B cell (primary cell): ENCODE data around the gene RAMAC. TPM values are rescaled to one million over a fixed set of nuclear protein-coding genes. Genes with fewer than 3 reads are reported as not detected.

ENCODE experiments used
- ATAC-seq: fragments of 200-7000 bp; cut with Tn5 transposase; one replicate; pipeline ENCODE4 v1.10.0; 2021; ENCODE audit warnings: low read depth, mild to moderate bottlenecking, moderate number of reproducible peaks, moderate library complexity
- CTCF ChIA-PET: fragments of 350-600 bp; sonication (Branson Sonifier 250); formaldehyde crosslinking; loops from one replicate; lab custom pipeline; 2021; ENCODE audit warnings: antibody characterized with exemption, inconsistent platforms; lab: Charles Lee
- POLR2A ChIA-PET: fragments of 350-600 bp; sonication (Branson Sonifier 250); formaldehyde crosslinking; loops from one replicate; lab custom pipeline; 2021; ENCODE audit warnings: antibody characterized with exemption; lab: Charles Lee
- DNase-seq: peaks from one replicate; pipeline ENCODE4 v3.0.0; 2013
- H2AFZ ChIP-seq: 2 replicates; pipeline ENCODE4 v1.6.1; 2012; ENCODE audit warnings: mild to moderate bottlenecking, low read depth, low read length; ENCODE audit not compliant: insufficient read depth, poor library complexity, severe bottlenecking
- H3K27ac ChIP-seq, 2 donors: 1 replicate in 1 of 2; 2 replicates in 1 of 2; pipeline ENCODE4 v1.5.1; 2012 to 2013; ENCODE audit warnings: low read length in 2 of 2, mild to moderate bottlenecking in 2 of 2, moderate library complexity in 1 of 2
- H3K27me3 ChIP-seq, 4 experiments: fragments of 200-600 bp in 1 of 4; sonication (generic) in 1 of 4; replicated peaks in 1 of 4; 1 replicate in 2 of 4; 2 replicates in 2 of 4; pipeline versions ENCODE4 v1.6.1 to v1.7.0; 2013 to 2016; ENCODE audit warnings: low read length in 3 of 4, mild to moderate bottlenecking in 2 of 4, mixed read lengths in 1 of 4, moderate library complexity in 1 of 4; ENCODE audit not compliant: insufficient read depth in 4 of 4, control insufficient read depth in 3 of 4; ENCODE audit errors: control extremely low read depth in 1 of 4
- H3K36me3 ChIP-seq, 2 experiments: replicated peaks in 1 of 2; 1 replicate in 1 of 2; 2 replicates in 1 of 2; pipeline versions ENCODE4 v1.6.1 to v1.7.1; 2013; ENCODE audit warnings: low read length in 1 of 2; ENCODE audit not compliant: insufficient read depth in 2 of 2, control insufficient read depth in 1 of 2; ENCODE audit errors: control extremely low read depth in 1 of 2, extremely low read depth in 1 of 2
- H3K4me1 ChIP-seq, 2 donors: fragments of 200-600 bp in 1 of 2; sonication (generic) in 1 of 2; 1 replicate in 1 of 2; 2 replicates in 1 of 2; pipeline versions ENCODE4 v1.5.1 to v1.6.1; 2013 to 2017; ENCODE audit warnings: low read length in 2 of 2; ENCODE audit not compliant: control insufficient read depth in 2 of 2, insufficient read depth in 2 of 2
- H3K4me2 ChIP-seq: replicated peaks from 2 replicates; pipeline ENCODE3; 2012; ENCODE audit warnings: mild to moderate bottlenecking, low read depth, low read length; ENCODE audit not compliant: poor library complexity, severe bottlenecking
- H3K4me3 ChIP-seq, 5 experiments: fragments of 200-600 bp in 1 of 5; sonication (generic) in 1 of 5; 1 replicate in 3 of 5; 2 replicates in 2 of 5; pipeline versions ENCODE4 v1.5.1 to v1.7.0; 2011 to 2016; ENCODE audit warnings: low read length in 4 of 5, mild to moderate bottlenecking in 4 of 5, low read depth in 2 of 5, control low read depth in 1 of 5, moderate library complexity in 1 of 5; ENCODE audit not compliant: insufficient read depth in 1 of 5; ENCODE audit errors: control extremely low read depth in 1 of 5, extremely low read depth in 1 of 5
- H3K79me2 ChIP-seq: fragments of 200-600 bp; sonication (generic); one replicate; pipeline ENCODE4 v1.6.0; 2016; ENCODE audit warnings: low read length; ENCODE audit not compliant: control insufficient read depth, insufficient read depth
- H3K9ac ChIP-seq: fragments of 200-600 bp; sonication (generic); 2 replicates; pipeline ENCODE4 v1.6.1; 2017; ENCODE audit warnings: mild to moderate bottlenecking, low read length, moderate library complexity
- H3K9me3 ChIP-seq, 3 donors: one replicate each; pipeline versions ENCODE4 v1.6.1 to v1.7.1; 2013; ENCODE audit warnings: low read length in 2 of 3; ENCODE audit not compliant: control insufficient read depth in 2 of 3, insufficient read depth in 1 of 3; ENCODE audit errors: control extremely low read depth in 1 of 3
- H4K20me1 ChIP-seq: 2 replicates; pipeline ENCODE4 v1.6.0; 2012; ENCODE audit warnings: mild to moderate bottlenecking, low read length; ENCODE audit not compliant: insufficient read depth, control insufficient read depth, poor library complexity, severe bottlenecking
- H3K27ac Mint-ChIP-seq: one replicate; pipeline ENCODE4 v1.8.0; 2021; ENCODE audit warnings: mixed read lengths
- H3K27me3 Mint-ChIP-seq: one replicate; pipeline ENCODE4 v1.8.0; 2021; ENCODE audit warnings: mixed read lengths
- H3K4me1 Mint-ChIP-seq: one replicate; pipeline ENCODE4 v1.8.0; 2021; ENCODE audit warnings: mixed read lengths
- H3K4me3 Mint-ChIP-seq: one replicate; pipeline ENCODE4 v1.8.0; 2021; ENCODE audit warnings: mixed read lengths
- H3K9me3 Mint-ChIP-seq: one replicate; pipeline ENCODE4 v1.8.0; 2022; ENCODE audit warnings: mixed read lengths; ENCODE audit not compliant: insufficient read depth
- CTCF ChIP-seq: fragments of 200-600 bp; IDR thresholded peaks from one replicate; pipeline ENCODE4 v1.8.0; 2022; ENCODE audit warnings: antibody characterized with exemption, mild to moderate bottlenecking
- EZH2 ChIP-seq: IDR thresholded peaks from 2 replicates; pipeline ENCODE4 v1.6.1; 2012; ENCODE audit warnings: borderline replicate concordance, low read depth, mild to moderate bottlenecking, moderate library complexity, low read length; ENCODE audit not compliant: insufficient read depth, poor library complexity, severe bottlenecking
- WGBS: methylation state at CpG from one replicate; pipeline ENCODE4 v1.1.5; 2013; ENCODE audit warnings: missing lambda C conversion rate; ENCODE audit not compliant: insufficient coverage; 5-methylcytosine and 5-hydroxymethylcytosine counted together
- intact Hi-C: fragments of 100-400 bp; cut with micrococcal nuclease; formaldehyde crosslinking; loops from one replicate; pipeline ENCODE4 v1.10.0; 2022
- polyA plus RNA-seq: library from polyadenylated mRNA; depleted of rRNA; stranded (reverse); fragments of >200 nt; gene quantifications from 2 replicates; pipeline ENCODE4 v1.2.3, GENCODE V29; 2012
- total RNA-seq, 2 donors: library from RNA; stranded (reverse); fragments of 120-200 nt in 1 of 2; gene quantifications; 1 replicate in 1 of 2; 2 replicates in 1 of 2; pipeline versions ENCODE4 v1.2.3 to v1.2.4, GENCODE V29; 2013 to 2022

The RAMAC gene
- total and polyA plus RNA-seq, 2 donors (not counting 1 experiment from before 2014, with no cell fraction given) = 7.7 to 20.2 TPM

GRCh38 chr15:82995076-82995475, 9.1 kb downstream of the RAMAC start:
- peaks cover 3% of the 10 kb centered on the region for H3K4me1 Mint-ChIP-seq
- H3K9ac ChIP-seq = no peak overlapping the region
- CTCF ChIA-PET = interaction anchor here (1.1 to 1.7 kb wide), 3 partner anchors 15 to 150 kb away, joined by 3 read pairs; no protein-coding TSS in a partner anchor
- no peaks in the 10 kb centered on the region for H3K9me3 ChIP-seq
- peaks cover 1 to 5% of the 10 kb centered on the region in 2 experiments for H3K36me3 ChIP-seq
- H3K79me2 ChIP-seq = no peaks in the 10 kb centered on the region
- 100% methylated on average over 2 of the region's 2 CpGs for WGBS
- no peaks in the 10 kb centered on the region for H3K9me3 Mint-ChIP-seq
- H3K27me3 ChIP-seq = no peaks in the 10 kb centered on the region
- H2AFZ ChIP-seq = no peak overlapping the region
- no peak overlapping the region for H3K4me3 Mint-ChIP-seq
- no peak for ATAC-seq
- no peak overlapping the region for H3K4me3 ChIP-seq
- no peak overlapping the region for H3K4me2 ChIP-seq
- no peak for DNase-seq
- H3K27ac ChIP-seq = no peak overlapping the region
- H3K27ac Mint-ChIP-seq = no peak overlapping the region
- POLR2A ChIA-PET = no interaction called here
- H3K4me1 ChIP-seq = peaks cover 4 to 5% of the 10 kb centered on the region in 2 donors
- TF ChIP-seq EZH2 (no peak), CTCF (no peak)
- no peaks in the 10 kb centered on the region for H3K27me3 Mint-ChIP-seq
- no peaks in the 10 kb centered on the region for H4K20me1 ChIP-seq
- intact Hi-C loops = no loop called here

- H3K27ac Mint-ChIP-seq = no peak overlapping the region
- POLR2A ChIA-PET = no interaction called here
- H3K4me1 Mint-ChIP-seq = peaks cover 7% of the 10 kb centered on the region
- H3K4me1 ChIP-seq = peaks cover 6 to 8% of the 10 kb centered on the region in 2 donors
- H3K4me3 ChIP-seq = no peak overlapping the region
- intact Hi-C loops = no loop called here
- TF ChIP-seq CTCF (no peak), EZH2 (no peak)
- H3K4me3 Mint-ChIP-seq = no peak overlapping the region
- DNase-seq (no peak), ATAC-seq (no peak)
- no peaks in the 10 kb centered on the region for H3K27me3 ChIP-seq
- H3K79me2 ChIP-seq = no peaks in the 10 kb centered on the region
- H3K27me3 Mint-ChIP-seq = no peaks in the 10 kb centered on the region
- no peaks in the 10 kb centered on the region for H3K9me3 Mint-ChIP-seq
- H3K4me2 ChIP-seq = no peak overlapping the region
- no peak overlapping the region for H3K9ac ChIP-seq
- no CpG with 5 or more reads among the region's 3 CpGs for WGBS
- CTCF ChIA-PET = interaction anchor here (1.1 to 1.7 kb wide), 3 partner anchors 14 to 151 kb away, joined by 3 read pairs; no protein-coding TSS in a partner anchor
- H4K20me1 ChIP-seq = no peaks in the 10 kb centered on the region
- H3K9me3 ChIP-seq = no peaks in the 10 kb centered on the region
- H2AFZ ChIP-seq = no peak overlapping the region
- H3K27ac ChIP-seq = no peak overlapping the region
- H3K36me3 ChIP-seq = peaks cover 1 to 5% of the 10 kb centered on the region in 2 experiments
Measured at GRCh38 chr15:82995938-82996337, 9.9 kb downstream of the RAMAC start.
